GM19397 (cell line): ENCODE results near the gene EMP1.
A peak's percentile ranks its signal among the peaks of the same experiment; 100 is the strongest.

Experiments used
- ATAC-seq: cut with Tn5 transposase; IDR thresholded peaks from one replicate; pipeline ENCODE4 v1.9.1; 2021; ENCODE audit warnings: mild to moderate bottlenecking, moderate library complexity; ENCODE audit not compliant: unreplicated experiment

Gene EMP1

GRCh38 chr12:13171921-13172859 is 24.3 kb upstream of the EMP1 start:
- no peak for ATAC-seq

- peak; percentile 83 for ATAC-seq
Observed at GRCh38 chr12:13173012-13173932, 23.3 kb upstream of the EMP1 start.

GRCh38 chr12:13175499-13175898 is 21.0 kb upstream of the EMP1 start:
- ATAC-seq = no peak

- ATAC-seq = no peak
Observed at GRCh38 chr12:13176256-13176655, 20.3 kb upstream of the EMP1 start.

- ATAC-seq = no peak
Observed at GRCh38 chr12:13177373-13177772, 19.2 kb upstream of the EMP1 start.

GRCh38 chr12:13177906-13178305 is 18.6 kb upstream of the EMP1 start:
- ATAC-seq = no peak

GRCh38 chr12:13178568-13179210 is 17.8 kb upstream of the EMP1 start:
- ATAC-seq = no peak

- no peak for ATAC-seq
Observed at GRCh38 chr12:13179211-13180074, 17.1 kb upstream of the EMP1 start.

- ATAC-seq = no peak
Observed at GRCh38 chr12:13181375-13182070, 15.0 kb upstream of the EMP1 start.

- no peak for ATAC-seq
Observed at GRCh38 chr12:13182881-13183280, 13.6 kb upstream of the EMP1 start.

GRCh38 chr12:13183620-13184019 is 12.9 kb upstream of the EMP1 start:
- ATAC-seq = no peak

GRCh38 chr12:13186302-13186701 is 10.2 kb upstream of the EMP1 start:
- ATAC-seq = no peak

- ATAC-seq = no peak
Observed at GRCh38 chr12:13187399-13187798, 9.1 kb upstream of the EMP1 start.

- no peak for ATAC-seq
Observed at GRCh38 chr12:13189264-13189663, 7.3 kb upstream of the EMP1 start.

- ATAC-seq = no peak
Observed at GRCh38 chr12:13190275-13190674, 6.3 kb upstream of the EMP1 start.

- ATAC-seq = no peak
Observed at GRCh38 chr12:13192719-13193118, 3.8 kb upstream of the EMP1 start.

GRCh38 chr12:13193505-13194231 is 2.9 kb upstream of the EMP1 start:
- ATAC-seq = no peak

GRCh38 chr12:13194401-13195110 is 2.0 kb upstream of the EMP1 start:
- ATAC-seq = no peak
